Hepatocyte (in vitro differentiated cells): ENCODE results near the gene SPG11.

Experiments
- CTCF ChIP-seq: fragments of 200-600 bp; sonication (generic); IDR thresholded peaks from 2 replicates; pipeline ENCODE4 v1.5.1; 2016; ENCODE audit warnings: antibody characterized with exemption, mild to moderate bottlenecking; ENCODE audit not compliant: poor library complexity
- EZH2phosphoT487 ChIP-seq: fragments of 200-600 bp; sonication (generic); IDR thresholded peaks from one replicate; pipeline ENCODE4 v1.6.1; 2018; ENCODE audit warnings: antibody characterized with exemption, mild to moderate bottlenecking, low read depth, moderate library complexity; ENCODE audit not compliant: unreplicated experiment, severe bottlenecking

- TF ChIP-seq CTCF: no peak
- no peak for TF ChIP-seq EZH2phosphoT487
Observed at GRCh38 chr15:44598892-44599291, 64.6 kb downstream of the SPG11 start.
